ENCODE measurements around the gene PTPRM.

PTPRM gene

GRCh38 chr18:7608781-7609201, 41.7 kb downstream of the PTPRM start:
- no peak overlapping the region for H3K4me2 ChIP-seq (ENCODE audit: low read depth, low read length, poor library complexity, severe bottlenecking)

GRCh38 chr18:7609617-7610016, 42.5 kb downstream of the PTPRM start:
- H3K9me2 ChIP-seq (replicated peaks; ENCODE audit: insufficient read depth, low read length): no peaks in the 10 kb centered on the region
- H3K27me3 ChIP-seq (ENCODE audit: low read length): no peaks in the 10 kb centered on the region
- H4K20me1 ChIP-seq (ENCODE audit: low read depth, low read length): no peaks in the 10 kb centered on the region
- no peak overlapping the region for H3K4me2 ChIP-seq (ENCODE audit: low read depth, low read length, poor library complexity, severe bottlenecking)
- H3K79me2 ChIP-seq (ENCODE audit: insufficient read depth, low read length): no peaks in the 10 kb centered on the region
- H3K4me3 ChIP-seq (ENCODE audit: insufficient read depth, low read length, poor library complexity, severe bottlenecking): no peak overlapping the region
- H3K9ac ChIP-seq (ENCODE audit: low read length): no peak overlapping the region
- no peak overlapping the region for H2AFZ ChIP-seq (ENCODE audit: low read depth, low read length, severe bottlenecking)
- no peak overlapping the region for H3K27ac ChIP-seq (ENCODE audit: low read depth, low read length)
- no peaks in the 10 kb centered on the region for H3K36me3 ChIP-seq (ENCODE audit: low read length)
- no peaks in the 10 kb centered on the region for H3K9me3 ChIP-seq (ENCODE audit: insufficient read depth, low read length)
- H3F3A ChIP-seq (ENCODE audit: insufficient read depth): no peaks in the 10 kb centered on the region
- TF ChIP-seq CTCF (IDR thresholded peaks at IDR 0.05; ENCODE audit: insufficient read depth, low read length, poor library complexity, severe bottlenecking) (no peak), EZH2phosphoT487 (conservative IDR thresholded peaks at IDR 0.05; ENCODE audit: low read length) (no peak)

More at GRCh38 chr18:7608781-7609201, 41.7 kb downstream of the PTPRM start:
- TF ChIP-seq CTCF (IDR thresholded peaks at IDR 0.05; ENCODE audit: insufficient read depth, low read length, poor library complexity, severe bottlenecking) (no peak), EZH2phosphoT487 (conservative IDR thresholded peaks at IDR 0.05; ENCODE audit: low read length) (no peak)
- H3K9me2 ChIP-seq (replicated peaks; ENCODE audit: insufficient read depth, low read length): no peaks in the 10 kb centered on the region
- no peak overlapping the region for H3K4me3 ChIP-seq (ENCODE audit: insufficient read depth, low read length, poor library complexity, severe bottlenecking)
- H3K9me3 ChIP-seq (ENCODE audit: insufficient read depth, low read length): no peaks in the 10 kb centered on the region
- H3K27me3 ChIP-seq (ENCODE audit: low read length): no peaks in the 10 kb centered on the region
- H3K36me3 ChIP-seq (ENCODE audit: low read length): no peaks in the 10 kb centered on the region
- no peak overlapping the region for H2AFZ ChIP-seq (ENCODE audit: low read depth, low read length, severe bottlenecking)
- no peak overlapping the region for H3K27ac ChIP-seq (ENCODE audit: low read depth, low read length)
- no peaks in the 10 kb centered on the region for H3F3A ChIP-seq (ENCODE audit: insufficient read depth)
- H3K9ac ChIP-seq (ENCODE audit: low read length): no peak overlapping the region
- H3K79me2 ChIP-seq (ENCODE audit: insufficient read depth, low read length): no peaks in the 10 kb centered on the region
- H4K20me1 ChIP-seq (ENCODE audit: low read depth, low read length): no peaks in the 10 kb centered on the region

- Histone ChIP-seq H3K9me3 (ENCODE audit: insufficient read depth, low read length) (no peaks in the 10 kb centered on the region), H3K27me3 (ENCODE audit: low read length) (no peaks in the 10 kb centered on the region), H3K4me3 (ENCODE audit: insufficient read depth, low read length, poor library complexity, severe bottlenecking) (no peak overlapping the region), H3K4me2 (ENCODE audit: low read depth, low read length, poor library complexity, severe bottlenecking) (no peak overlapping the region), H3F3A (ENCODE audit: insufficient read depth) (no peaks in the 10 kb centered on the region), H3K27ac (ENCODE audit: low read depth, low read length) (no peak overlapping the region), H4K20me1 (ENCODE audit: low read depth, low read length) (no peaks in the 10 kb centered on the region), H3K79me2 (ENCODE audit: insufficient read depth, low read length) (no peaks in the 10 kb centered on the region), H3K9me2 (replicated peaks; ENCODE audit: insufficient read depth, low read length) (no peaks in the 10 kb centered on the region), H2AFZ (ENCODE audit: low read depth, low read length, severe bottlenecking) (no peak overlapping the region), H3K9ac (ENCODE audit: low read length) (no peak overlapping the region), H3K36me3 (ENCODE audit: low read length) (no peaks in the 10 kb centered on the region)
- no peak for TF ChIP-seq EZH2phosphoT487 (conservative IDR thresholded peaks at IDR 0.05; ENCODE audit: low read length)
- TF ChIP-seq CTCF (IDR thresholded peaks at IDR 0.05; ENCODE audit: insufficient read depth, low read length, poor library complexity, severe bottlenecking): no peak
These were observed 46.9 kb downstream of the PTPRM start for GRCh38 chr18:7614042-7614441.

All from SU-DHL-6 (cell line).